Measurements from ENCODE around the gene JAK3. TPM values are rescaled to one million over a fixed set of nuclear protein-coding genes. Genes with fewer than 3 reads are reported as not detected.

The JAK3 gene
- polyA plus RNA-seq, 1 of the 3 experiments (the other 2 are of a cell fraction) = 1.3 TPM

DNA sequence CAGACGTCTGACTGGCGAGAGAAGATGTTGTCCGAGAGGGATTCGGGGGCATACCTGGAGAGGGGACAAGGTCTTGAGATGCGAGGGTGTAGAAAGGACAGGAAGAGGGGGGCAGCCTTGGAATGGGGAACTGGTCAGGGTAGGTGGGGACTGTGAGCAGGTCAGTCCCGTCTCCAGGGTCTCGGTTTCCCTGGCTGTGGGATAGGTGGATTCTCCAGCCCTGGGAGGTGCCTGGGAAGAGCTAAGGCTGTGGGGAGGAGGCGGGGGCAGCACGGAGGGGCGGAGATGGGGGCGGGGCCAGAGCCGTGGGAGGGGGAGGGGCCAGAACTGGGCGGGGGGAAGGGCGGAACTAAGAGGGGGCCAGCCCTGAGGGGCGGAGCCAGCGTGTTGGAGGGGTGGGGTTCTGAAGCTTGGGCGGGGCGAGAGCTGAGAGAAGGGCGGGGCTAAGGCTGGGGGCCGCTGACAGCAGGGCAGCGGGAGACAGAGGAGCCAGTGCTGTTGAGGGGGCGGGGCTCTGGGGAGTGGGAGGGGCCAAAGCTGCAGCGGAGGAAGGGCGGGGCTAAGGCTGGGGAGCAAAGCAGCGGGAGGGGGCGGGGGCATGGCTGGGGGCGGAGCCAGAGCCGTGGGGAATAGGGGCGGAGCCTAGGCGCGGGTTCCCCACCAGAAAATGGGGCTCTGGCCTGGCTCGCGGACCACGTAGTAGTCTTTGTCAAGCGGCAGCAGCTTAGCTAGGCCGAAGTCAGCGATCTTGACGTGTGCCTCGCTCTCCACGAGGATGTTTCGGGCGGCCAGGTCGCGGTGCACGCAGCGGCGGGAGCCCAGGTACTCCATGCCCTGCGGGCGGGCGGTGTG lies 17.0 kb downstream of the JAK3 start:
- H3K79me2 ChIP-seq (ENCODE audit: insufficient read depth) = no peaks in the 10 kb centered on the region
- peaks cover 0 to 8% of the 10 kb centered on the region in 2 experiments; a peak in 1 of 4 replicates for H3K4me1 ChIP-seq (ENCODE audit: control insufficient read depth in 1 of 2, insufficient read depth in 2 of 2, low read depth in 1 of 2, low read length in 1 of 2)
- peak overlapping the region; percentile 53 to 81 for H3K4me3 ChIP-seq (ENCODE audit: low read depth in 2 of 2, low read length in 1 of 2)
- H3K4me2 ChIP-seq = peak overlapping the region; percentile 85
- H3K27ac ChIP-seq (ENCODE audit: low read depth in 2 of 2, low read length in 1 of 2) = peak overlapping the region; percentile 54 to 93
- CTCF ChIA-PET = interaction anchor here (0.7 to 1.5 kb wide), 5 partner anchors 28 to 225 kb away, joined by 3 read pairs; partner anchors contain the start of gene CCDC124
- 2% methylated on average over 26 of the region's 50 CpGs for WGBS (ENCODE audit: low lambda C conversion rate)
- POLR2A ChIA-PET = interaction anchor here (0.6 to 1.2 kb wide), 5 partner anchors 11 to 120 kb away, joined by 3 to 6 read pairs (median 5); partner anchors contain the start of genes JAK3 and RPL18A
- no peaks in the 10 kb centered on the region for H4K20me1 ChIP-seq (ENCODE audit: insufficient read depth)
- peak overlapping the region; percentile 34 for H3K9ac ChIP-seq
- DNase-seq = peak; percentile 99
- peak overlapping the region; percentile 98 for H2AFZ ChIP-seq (ENCODE audit: low read depth)
- no peaks in the 10 kb centered on the region for H3K9me3 ChIP-seq
- H3K27me3 ChIP-seq (ENCODE audit: insufficient read depth) = no peaks in the 10 kb centered on the region
- H3F3A ChIP-seq (replicated peaks; ENCODE audit: insufficient read depth) = peaks cover 3% of the 10 kb centered on the region
- 0 out of 2 replicates have a peak, but pooled peaks have one; percentile 41 for TF ChIP-seq MXI1 (IDR thresholded peaks at IDR 0.05; ENCODE audit: low read depth, low read length)
- TF ChIP-seq, protein P1, sequence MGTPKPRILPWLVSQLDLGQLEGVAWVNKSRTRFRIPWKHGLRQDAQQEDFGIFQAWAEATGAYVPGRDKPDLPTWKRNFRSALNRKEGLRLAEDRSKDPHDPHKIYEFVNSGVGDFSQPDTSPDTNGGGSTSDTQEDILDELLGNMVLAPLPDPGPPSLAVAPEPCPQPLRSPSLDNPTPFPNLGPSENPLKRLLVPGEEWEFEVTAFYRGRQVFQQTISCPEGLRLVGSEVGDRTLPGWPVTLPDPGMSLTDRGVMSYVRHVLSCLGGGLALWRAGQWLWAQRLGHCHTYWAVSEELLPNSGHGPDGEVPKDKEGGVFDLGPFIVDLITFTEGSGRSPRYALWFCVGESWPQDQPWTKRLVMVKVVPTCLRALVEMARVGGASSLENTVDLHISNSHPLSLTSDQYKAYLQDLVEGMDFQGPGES (IDR thresholded peaks at IDR 0.05; ENCODE audit: low read depth, low read length) = no peak
- no peaks in the 10 kb centered on the region for H3K36me3 ChIP-seq (replicated peaks in 1 of 2; ENCODE audit: control insufficient read depth in 1 of 2, insufficient read depth in 2 of 2, low read length in 1 of 2)
- no peaks in the 10 kb centered on the region for H3K9me2 ChIP-seq

DNA sequence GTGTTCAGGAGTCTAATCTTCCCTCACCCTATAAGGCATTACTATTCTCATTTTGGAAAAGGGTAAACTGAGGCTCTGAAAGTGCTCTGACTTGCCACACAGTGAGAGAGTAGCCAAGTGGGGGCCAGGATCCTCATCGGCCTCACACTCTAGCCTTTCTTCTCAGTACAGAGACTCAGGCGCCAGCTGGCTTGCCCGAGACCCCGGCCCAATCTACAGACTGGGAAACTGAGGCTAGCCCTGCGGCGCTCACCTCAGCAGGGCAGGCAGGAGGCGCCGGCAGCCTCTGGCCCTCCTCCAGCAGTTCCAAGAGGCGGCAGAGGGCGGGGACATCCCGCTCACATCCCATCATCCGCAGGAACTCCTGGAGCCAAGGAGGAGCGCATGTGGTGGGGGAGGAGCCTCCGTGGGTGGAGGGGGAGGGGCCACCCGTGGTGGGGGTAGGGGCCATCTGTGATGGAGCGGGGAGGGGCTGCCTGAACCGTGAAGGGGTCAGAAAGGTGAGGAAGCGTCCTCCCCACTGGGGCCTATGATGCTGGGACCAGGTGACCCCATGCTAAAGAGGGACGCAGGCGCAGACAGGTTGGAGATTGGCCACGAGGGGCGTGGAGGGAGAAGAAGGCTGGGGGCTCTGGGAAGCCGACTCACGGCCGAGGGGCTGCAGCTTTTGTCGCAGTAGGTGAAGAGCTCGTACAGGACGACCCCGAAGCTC lies 17.8 kb downstream of the JAK3 start:
- Histone ChIP-seq H4K20me1 (ENCODE audit: insufficient read depth) (no peaks in the 10 kb centered on the region), H3K36me3 (replicated peaks in 1 of 2; ENCODE audit: control insufficient read depth in 1 of 2, insufficient read depth in 2 of 2, low read length in 1 of 2) (no peaks in the 10 kb centered on the region), H3K79me2 (ENCODE audit: insufficient read depth) (no peaks in the 10 kb centered on the region), H3K9me2 (no peaks in the 10 kb centered on the region), H3K9ac (peak overlapping the region; percentile 34), H3K4me1 (ENCODE audit: control insufficient read depth in 1 of 2, insufficient read depth in 2 of 2, low read depth in 1 of 2, low read length in 1 of 2) (peaks cover 0 to 8% of the 10 kb centered on the region in 2 experiments; a peak in 1 of 4 replicates), H3F3A (replicated peaks; ENCODE audit: insufficient read depth) (peaks cover 3% of the 10 kb centered on the region), H3K4me3 (ENCODE audit: low read depth in 2 of 2, low read length in 1 of 2) (peak overlapping the region; percentile 51 to 81), H2AFZ (ENCODE audit: low read depth) (peak overlapping the region; percentile 98), H3K4me2 (peak overlapping the region; percentile 85), H3K27ac (ENCODE audit: low read depth in 2 of 2, low read length in 1 of 2) (peak overlapping the region; percentile 54 to 93), H3K9me3 (no peaks in the 10 kb centered on the region), H3K27me3 (ENCODE audit: insufficient read depth) (no peaks in the 10 kb centered on the region)
- peak; percentile 96 for DNase-seq
- WGBS (ENCODE audit: low lambda C conversion rate) = 3% methylated on average over 21 of the region's 29 CpGs
- ChIA-PET CTCF (interaction anchor here (1.0 to 1.5 kb wide), 3 partner anchors 29 to 126 kb away, joined by 3 read pairs; partner anchors contain the start of gene CCDC124), POLR2A (interaction anchor here (0.6 to 1.2 kb wide), 5 partner anchors 12 to 119 kb away, joined by 3 to 6 read pairs (median 5); partner anchors contain the start of genes JAK3 and RPL18A)
- TF ChIP-seq NRF1 (IDR thresholded peaks at IDR 0.05; ENCODE audit: low read depth, low read length) = peak; percentile 42; the same call in 1 of the 2 replicates
- TF ChIP-seq, protein P2, sequence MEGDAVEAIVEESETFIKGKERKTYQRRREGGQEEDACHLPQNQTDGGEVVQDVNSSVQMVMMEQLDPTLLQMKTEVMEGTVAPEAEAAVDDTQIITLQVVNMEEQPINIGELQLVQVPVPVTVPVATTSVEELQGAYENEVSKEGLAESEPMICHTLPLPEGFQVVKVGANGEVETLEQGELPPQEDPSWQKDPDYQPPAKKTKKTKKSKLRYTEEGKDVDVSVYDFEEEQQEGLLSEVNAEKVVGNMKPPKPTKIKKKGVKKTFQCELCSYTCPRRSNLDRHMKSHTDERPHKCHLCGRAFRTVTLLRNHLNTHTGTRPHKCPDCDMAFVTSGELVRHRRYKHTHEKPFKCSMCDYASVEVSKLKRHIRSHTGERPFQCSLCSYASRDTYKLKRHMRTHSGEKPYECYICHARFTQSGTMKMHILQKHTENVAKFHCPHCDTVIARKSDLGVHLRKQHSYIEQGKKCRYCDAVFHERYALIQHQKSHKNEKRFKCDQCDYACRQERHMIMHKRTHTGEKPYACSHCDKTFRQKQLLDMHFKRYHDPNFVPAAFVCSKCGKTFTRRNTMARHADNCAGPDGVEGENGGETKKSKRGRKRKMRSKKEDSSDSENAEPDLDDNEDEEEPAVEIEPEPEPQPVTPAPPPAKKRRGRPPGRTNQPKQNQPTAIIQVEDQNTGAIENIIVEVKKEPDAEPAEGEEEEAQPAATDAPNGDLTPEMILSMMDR (IDR thresholded peaks at IDR 0.05) = peak; percentile 16; the same call in 1 of the 2 replicates
- 0 out of 2 replicates have a peak, but pooled peaks have one; percentile 6 for TF ChIP-seq SMC3 (IDR thresholded peaks at IDR 0.05; ENCODE audit: low read depth, low read length)
- peak; percentile 36; the same call in 1 of the 2 replicates for TF ChIP-seq MXI1 (IDR thresholded peaks at IDR 0.05; ENCODE audit: low read depth, low read length)
- no peak for TF ChIP-seq TCF12 (IDR thresholded peaks at IDR 0.05)

All from SK-N-SH (cell line).